ENCODE data around the gene TBC1D7. TPM values are rescaled to one million over a fixed set of nuclear protein-coding genes. Genes with fewer than 3 reads are reported as not detected.

Gene TBC1D7
- total RNA-seq, 1 donor from 2014 or later = 17.0 TPM

GRCh38 chr6:13267142-13267651 is 61.1 kb downstream of the TBC1D7 start:
- no peak for DNase-seq

- DNase-seq = no peak
Measured at GRCh38 chr6:13263669-13264068, 64.7 kb downstream of the TBC1D7 start.

GRCh38 chr6:13262302-13263230 is 65.8 kb downstream of the TBC1D7 start:
- DNase-seq = no peak

- no peak for DNase-seq
Measured at GRCh38 chr6:13261464-13261994, 66.8 kb downstream of the TBC1D7 start.

GRCh38 chr6:13260831-13261230 is 67.5 kb downstream of the TBC1D7 start:
- DNase-seq = no peak

GRCh38 chr6:13260101-13260598 is 68.2 kb downstream of the TBC1D7 start:
- DNase-seq = no peak

- DNase-seq = no peak
Measured at GRCh38 chr6:13259393-13259792, 68.9 kb downstream of the TBC1D7 start.

- DNase-seq = no peak
Measured at GRCh38 chr6:13256266-13257001, 71.9 kb downstream of the TBC1D7 start.

Other genes starting within 250 kb of the TBC1D7 start
- 16.0 TPM for gene GFOD1, start 159.1 kb upstream of the TBC1D7 start, total RNA-seq
- 14.8 TPM for gene SIRT5, start 246.1 kb upstream of the TBC1D7 start, total RNA-seq